ENCODE results near the gene TSPAN1. TPM values are rescaled to one million over a fixed set of nuclear protein-coding genes. Genes with fewer than 3 reads are reported as not detected.

Gene TSPAN1, protein sequence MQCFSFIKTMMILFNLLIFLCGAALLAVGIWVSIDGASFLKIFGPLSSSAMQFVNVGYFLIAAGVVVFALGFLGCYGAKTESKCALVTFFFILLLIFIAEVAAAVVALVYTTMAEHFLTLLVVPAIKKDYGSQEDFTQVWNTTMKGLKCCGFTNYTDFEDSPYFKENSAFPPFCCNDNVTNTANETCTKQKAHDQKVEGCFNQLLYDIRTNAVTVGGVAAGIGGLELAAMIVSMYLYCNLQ
- 0.73 and 0.78 TPM in 2 replicates for total RNA-seq

DNA sequence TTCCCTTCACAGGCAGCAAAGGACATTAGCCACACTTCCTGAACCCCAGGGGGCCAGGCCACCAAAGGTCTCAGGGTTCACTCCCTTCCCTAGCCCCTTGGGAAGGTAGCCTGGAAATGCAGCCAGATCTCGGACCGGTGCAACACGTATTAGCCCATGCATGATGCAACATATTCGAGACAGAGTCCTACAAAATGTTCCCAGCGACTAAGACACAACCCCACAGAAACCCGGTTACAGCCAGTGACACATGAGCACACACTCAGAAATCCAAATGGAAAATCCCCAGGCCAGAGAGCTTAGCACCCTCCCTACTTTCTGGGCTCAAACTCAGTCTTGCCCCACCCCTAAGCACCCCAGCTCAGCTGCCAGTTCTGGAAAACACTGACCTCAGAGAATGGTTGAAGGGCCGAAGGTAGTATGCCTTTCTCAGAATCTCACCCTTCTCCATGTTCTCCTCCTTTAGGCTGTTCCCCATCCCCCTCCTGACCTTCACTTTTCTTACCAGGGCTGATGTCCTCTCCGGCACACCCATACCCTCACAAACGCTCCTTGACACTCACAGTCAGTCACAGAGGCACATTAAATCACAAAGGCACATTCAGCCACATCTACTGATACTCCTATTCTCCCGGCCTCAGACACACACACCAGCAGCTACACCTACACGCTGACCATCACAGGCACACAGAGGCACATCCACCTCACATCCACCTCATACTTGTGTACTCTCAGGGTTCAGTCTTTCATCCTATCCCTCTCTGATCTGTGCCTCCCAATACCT, at the start of gene TSPAN1:
Gene TSPAN1, plus strand, starts transcription at position 640 of the 784 bp plus-strand sequence. CDS start 6,021 bp downstream, outside the sequence.

DNA sequence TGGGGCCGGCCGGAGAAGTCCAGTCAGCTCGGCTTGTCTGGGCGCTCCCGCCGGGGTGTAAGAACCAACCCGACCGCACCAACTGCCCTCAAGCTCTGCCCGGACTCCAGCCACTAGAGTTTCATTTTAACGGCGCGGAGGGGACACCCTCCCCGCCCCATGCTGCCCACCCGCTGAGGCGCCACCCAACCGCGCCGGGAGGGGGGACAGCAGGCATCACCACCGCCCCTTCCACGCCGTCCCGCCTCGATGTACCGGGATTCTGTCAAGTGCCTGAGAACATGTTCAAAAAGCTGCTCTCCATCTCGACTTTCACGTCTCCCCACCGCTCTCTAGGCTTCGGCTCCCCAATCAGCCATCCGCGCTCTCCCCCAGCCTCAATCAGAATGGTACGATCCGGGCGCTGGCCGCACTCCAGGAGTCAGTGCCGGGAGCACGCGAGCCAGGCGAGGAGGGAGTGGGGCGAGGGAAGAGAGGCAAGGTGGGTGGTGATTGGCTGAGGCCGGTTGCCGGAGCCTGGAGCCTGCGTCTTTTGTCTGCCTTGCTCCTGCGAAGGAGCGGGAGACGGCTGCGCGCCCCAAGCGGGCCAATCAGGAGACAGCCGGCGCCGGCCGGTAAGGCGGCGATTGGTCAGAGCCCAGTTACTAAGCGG, 42.2 kb upstream of the TSPAN1 start, which contains the start of gene PIK3R3:
Gene PIK3R3, minus strand, starts transcription at position 101 of the 652 bp plus-strand sequence. CDS start 677 bp downstream, outside the sequence.

DNA sequence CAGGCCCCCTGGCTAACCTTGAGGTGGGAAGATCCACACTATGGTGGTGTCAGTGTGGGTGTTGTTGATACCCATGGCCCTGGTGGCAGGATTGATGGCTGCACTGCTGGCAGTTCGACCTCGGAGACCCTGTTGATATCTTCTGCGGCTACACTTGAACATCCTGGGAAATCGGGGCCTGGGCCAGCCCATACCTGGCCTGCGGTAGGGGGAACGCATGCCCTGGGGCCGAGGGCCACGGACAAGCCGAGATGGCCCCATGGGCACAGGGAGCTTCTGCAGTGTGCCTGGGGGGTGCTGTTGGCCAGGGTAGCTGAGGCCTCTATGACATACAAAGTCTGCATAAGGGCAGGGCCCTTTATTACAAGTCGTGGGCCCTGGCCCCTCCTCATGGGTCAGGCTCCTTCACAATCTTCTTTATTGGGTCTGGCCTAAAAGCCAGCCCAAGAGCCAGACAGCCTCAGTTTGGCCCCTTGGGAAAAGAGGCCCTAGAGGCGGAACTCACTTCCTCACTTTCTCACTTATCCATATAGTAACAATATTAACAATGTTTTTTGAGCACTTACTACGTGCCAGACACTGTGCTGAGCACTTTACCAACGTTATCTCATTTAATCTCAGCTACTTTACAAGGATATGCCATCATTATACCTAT, 1.5 kb downstream of the TSPAN1 start, which contains the start of gene P3R3URF:
Gene P3R3URF, minus strand, starts transcription at position 278 of the 655 bp plus-strand sequence. Its CDS starts 17 bp downstream, at position 261.

DNA sequence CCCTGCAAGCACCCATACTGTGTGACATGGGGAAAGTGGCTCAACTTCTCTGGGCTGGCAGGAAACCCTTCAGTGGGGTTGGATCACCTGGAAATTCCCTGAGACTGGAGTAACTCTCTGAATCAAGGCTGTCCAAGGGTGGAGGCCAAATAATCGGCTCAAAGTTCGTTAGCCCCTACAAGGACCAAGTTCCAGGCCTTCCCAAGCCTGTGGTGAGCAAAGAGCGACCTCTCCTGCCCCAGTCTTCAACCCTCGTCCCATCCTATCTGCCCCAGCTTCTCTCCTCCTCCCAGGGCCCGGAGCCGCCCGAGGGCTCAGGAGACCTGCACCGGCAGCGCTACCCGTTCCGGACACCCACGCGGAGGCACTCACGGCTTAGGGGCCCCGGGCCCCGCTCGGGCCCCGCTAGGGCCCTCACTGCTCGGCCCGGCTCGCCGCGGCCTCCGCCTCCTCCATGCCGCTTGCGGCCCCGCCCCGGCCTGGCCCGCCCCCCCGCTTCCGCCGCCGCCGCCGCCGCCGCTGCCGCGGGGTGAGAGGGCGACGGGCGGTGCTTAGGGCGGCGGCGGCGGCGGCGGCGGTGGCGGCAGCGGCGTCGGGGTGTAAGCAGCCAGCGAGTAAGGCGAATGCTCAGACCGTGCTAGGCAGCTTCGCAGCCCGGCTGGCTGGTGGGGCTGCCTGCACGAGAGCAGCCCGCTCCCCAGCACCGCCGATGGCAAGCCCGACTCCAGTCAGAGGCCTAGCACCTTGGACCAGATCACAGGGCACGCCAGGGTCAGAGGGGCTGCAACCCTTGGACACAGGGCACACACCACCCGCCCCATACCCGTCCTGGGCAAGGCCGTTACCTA, 23.3 kb downstream of the TSPAN1 start, which contains the start of gene POMGNT1:
Gene POMGNT1, minus strand, starts transcription at position 471 of the 848 bp plus-strand sequence. CDS start 613 bp downstream, outside the sequence.

Other genes starting within 250 kb of the TSPAN1 start
- 3.8 TPM in 2 replicates for gene PIK3R3, start 42.5 kb upstream of the TSPAN1 start, total RNA-seq
- not detected in 2 replicates for gene P3R3URF, start 1.4 kb downstream of the TSPAN1 start, total RNA-seq
- gene POMGNT1, start 23.3 kb downstream of the TSPAN1 start, total RNA-seq: 85.2 and 133 TPM in 2 replicates
- 5.3 and 7.7 TPM in 2 replicates for gene LURAP1, start 28.2 kb downstream of the TSPAN1 start, total RNA-seq
- 1.8 and 2.5 TPM in 2 replicates for gene RAD54L, start 72.7 kb downstream of the TSPAN1 start, total RNA-seq
- 98.1 and 98.3 TPM in 2 replicates for gene LRRC41, start 128.5 kb downstream of the TSPAN1 start, total RNA-seq
- gene UQCRH, start 128.6 kb downstream of the TSPAN1 start, total RNA-seq: 118 and 163 TPM in 2 replicates
- 16.7 and 26.4 TPM in 2 replicates for gene NSUN4, start 165.7 kb downstream of the TSPAN1 start, total RNA-seq
- gene FAAH, start 219.2 kb downstream of the TSPAN1 start, total RNA-seq: 0.72 and 1.9 TPM in 2 replicates

Measured in smooth muscle cell of the pulmonary artery (primary cell).